H54 (cell line): ENCODE measurements around the gene CFAP77.
A peak's percentile ranks its signal among the peaks of the same experiment; 100 is the strongest.

ENCODE experiments used
- DNase-seq: peaks from one replicate; pipeline ENCODE4 v3.0.0; 2011; ENCODE audit warnings: low spot score, mixed read lengths; ENCODE audit not compliant: insufficient read length
- FAIRE-seq: peaks from 3 replicates; lab custom pipeline; 2011; peaks lifted over from hg19 to GRCh38; lab: Jason Lieb, UNC
- POLR2A ChIP-seq: IDR thresholded peaks from 2 replicates; pipeline ENCODE4 v1.6.1; 2011; ENCODE audit warnings: low read depth, mild to moderate bottlenecking, low read length

CFAP77 gene

DNA sequence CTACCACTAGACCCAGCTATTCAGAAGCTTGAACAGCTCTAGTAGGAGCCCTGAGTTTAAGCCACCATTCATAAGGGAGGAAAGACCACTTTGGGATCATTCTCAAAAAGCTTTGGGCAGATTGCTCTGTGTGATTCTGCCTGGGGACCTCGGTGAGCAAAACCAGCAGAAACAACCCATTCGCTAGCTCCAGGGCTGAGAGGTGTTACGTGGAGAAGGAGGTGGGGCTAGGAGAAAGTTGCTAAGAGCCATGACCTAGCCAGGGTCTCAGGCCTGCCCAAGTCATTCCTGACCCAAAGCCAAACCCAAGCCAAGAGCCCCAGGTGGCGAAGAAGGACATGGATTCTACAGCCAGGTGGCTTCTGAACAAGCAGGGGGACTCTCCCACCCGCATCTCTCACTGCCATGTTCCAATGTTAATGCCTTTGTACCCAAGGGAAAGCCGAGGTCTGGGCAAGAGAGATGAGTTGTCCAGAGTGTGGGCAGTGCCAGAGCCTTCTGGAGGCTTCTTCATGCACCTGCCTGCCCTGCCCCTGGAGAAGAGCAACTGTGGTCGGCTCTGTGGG, 168.4 kb downstream of the CFAP77 start:
- TF ChIP-seq POLR2A = no peak
- DNase-seq (no peak), FAIRE-seq (no peak)

GRCh38 chr9:132579427-132579798, 169.4 kb downstream of the CFAP77 start:
- no peak for TF ChIP-seq POLR2A
- DNase-seq (no peak), FAIRE-seq (no peak)

DNA sequence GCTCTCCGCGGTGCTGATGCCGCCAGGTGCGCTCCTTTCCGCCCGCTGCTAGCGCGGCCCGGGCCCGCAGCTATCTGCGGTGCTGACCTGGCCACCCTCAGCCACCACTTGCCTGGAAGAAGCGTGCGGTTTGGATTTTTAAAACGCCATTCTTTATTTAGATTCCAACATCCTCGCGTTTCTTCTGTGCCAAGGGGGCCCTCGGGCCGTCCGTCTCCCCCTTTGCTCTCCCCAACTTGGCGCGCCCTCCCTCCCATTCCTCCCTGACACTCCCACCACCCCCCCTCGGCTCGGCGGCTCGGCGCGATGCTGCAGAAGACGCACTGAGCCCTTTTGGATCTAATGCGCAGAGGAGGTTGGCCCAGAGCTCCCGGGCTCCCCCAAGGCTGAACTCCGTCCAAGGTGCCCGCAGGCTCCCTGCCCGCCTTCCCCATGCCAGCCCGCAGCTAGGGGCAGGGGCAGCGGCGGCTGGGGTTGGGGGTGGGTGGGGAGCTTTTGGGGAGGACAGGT, 172.3 kb downstream of the CFAP77 start, which contains the start of gene BARHL1:
BARHL1 (plus strand) TSS at position 331 of the 510 bp plus-strand sequence. CDS start 192 bp downstream, outside the sequence.
- no peak for TF ChIP-seq POLR2A
- FAIRE-seq (no peak), DNase-seq (no peak)

DNA sequence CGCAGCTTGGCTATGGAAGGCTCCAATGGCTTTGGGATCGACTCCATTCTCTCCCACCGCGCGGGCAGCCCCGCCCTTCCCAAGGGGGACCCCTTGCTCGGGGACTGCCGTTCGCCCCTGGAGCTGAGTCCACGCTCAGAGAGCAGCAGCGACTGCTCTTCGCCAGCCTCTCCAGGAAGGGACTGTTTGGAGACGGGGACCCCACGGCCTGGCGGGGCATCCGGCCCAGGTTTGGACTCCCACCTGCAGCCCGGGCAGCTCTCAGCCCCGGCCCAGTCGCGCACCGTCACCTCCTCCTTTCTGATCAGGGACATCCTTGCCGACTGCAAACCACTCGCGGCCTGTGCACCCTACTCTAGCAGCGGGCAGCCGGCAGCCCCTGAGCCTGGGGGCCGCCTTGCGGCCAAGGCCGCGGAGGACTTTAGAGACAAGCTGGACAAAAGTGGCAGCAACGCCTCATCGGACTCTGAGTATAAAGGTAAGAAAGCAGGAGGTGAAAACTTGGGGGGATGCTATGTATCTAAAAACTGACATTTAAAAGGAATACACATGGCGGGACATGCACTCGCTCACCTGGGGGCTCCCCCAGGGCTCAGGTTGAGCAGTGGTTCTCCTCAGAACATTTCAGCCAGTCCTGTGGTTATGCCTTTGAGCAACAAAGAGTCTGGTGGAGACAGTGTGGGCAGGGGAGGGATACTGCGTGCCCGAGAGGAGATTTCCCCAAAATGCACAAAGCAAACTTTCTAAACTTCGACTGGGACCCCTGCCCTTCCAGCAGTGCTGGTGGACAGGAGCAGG, 173.0 kb downstream of the CFAP77 start:
- no peak for FAIRE-seq
- no peak for DNase-seq
- TF ChIP-seq POLR2A = no peak

DNA sequence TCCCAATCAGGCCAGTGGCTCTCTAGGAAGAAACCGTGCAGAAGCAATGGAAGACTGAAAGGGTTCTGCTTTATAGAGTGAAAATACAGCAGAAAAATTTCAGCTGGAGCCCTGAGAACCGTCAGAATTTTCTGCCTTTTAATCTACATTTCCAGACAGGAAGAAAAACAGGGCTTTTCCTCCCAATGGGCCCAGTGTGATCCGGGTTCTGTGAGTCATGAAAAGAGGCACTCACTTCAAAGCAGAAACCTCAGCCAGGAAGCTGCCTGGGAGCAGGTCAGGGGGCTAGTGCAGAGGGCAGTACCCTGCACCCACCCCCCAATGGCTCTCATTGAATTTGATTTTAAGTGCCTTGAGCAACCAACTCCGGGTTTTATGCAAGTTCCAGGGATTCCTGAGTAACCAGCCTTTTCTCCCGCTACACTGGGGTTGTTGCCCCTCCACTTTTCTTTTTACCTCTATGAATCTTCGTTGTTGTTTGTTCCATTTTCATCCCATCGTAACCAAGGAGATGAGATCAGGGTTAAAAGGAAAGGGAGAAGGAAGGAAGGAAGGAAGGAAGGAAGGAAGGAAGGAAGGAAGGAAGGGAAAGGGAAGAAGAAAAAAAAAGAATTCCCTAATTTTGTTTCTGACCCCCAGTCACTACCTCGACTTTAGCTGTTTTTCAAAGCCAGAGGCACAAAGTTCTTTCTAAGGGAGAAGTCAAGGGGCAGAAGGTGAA, 173.7 kb downstream of the CFAP77 start:
- FAIRE-seq (no peak), DNase-seq (peak; percentile 72)
- no peak for TF ChIP-seq POLR2A

- peak; percentile 99 for DNase-seq
- peak; percentile 95 for FAIRE-seq
- no peak for TF ChIP-seq POLR2A
Observed at GRCh38 chr9:132584601-132585560, 174.9 kb downstream of the CFAP77 start.

DNA sequence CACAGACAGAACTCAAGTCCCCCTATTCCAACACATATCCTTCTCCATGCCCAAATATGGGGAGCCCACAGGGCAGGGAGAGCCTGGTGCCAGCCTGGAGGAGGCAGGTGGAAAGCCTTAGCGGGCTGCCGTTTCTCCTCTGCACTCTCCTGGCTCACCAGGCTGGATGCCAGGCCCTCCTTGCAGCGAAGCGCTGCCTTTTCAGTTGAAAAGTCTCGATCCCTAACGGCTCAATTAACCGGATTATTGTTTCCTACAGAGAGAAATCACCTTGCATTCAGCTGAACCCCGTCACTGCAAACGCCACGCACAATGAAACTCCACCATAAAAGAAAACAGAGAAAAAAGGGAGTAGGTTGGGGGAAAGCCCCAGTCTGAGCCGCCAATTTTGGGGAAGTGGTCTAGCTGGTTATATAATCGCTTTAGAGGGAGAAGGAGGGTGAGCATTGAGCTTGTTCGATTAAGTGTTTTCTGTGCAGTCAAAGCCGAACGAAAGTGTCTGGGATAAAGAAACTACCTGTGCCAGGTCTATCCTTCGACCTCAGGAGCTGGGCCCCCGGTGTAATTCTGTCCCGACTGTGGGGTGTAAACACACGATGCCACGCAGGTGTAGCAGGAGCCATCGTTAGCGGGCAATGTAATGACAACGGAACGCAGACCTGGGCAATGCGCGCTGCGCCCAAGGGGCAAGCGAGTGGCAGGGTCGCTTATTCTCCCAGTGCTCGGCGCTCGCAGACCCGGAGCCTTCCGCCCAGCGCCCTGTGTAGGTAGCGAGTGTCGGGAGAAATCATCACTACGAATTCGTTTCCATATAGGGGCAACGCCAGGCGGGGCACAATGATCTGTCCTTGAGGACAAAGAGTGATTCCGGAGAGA, 176.2 kb downstream of the CFAP77 start:
- DNase-seq (no peak), FAIRE-seq (no peak)
- no peak for TF ChIP-seq POLR2A

GRCh38 chr9:132586830-132587591, 177.0 kb downstream of the CFAP77 start:
- DNase-seq (no peak), FAIRE-seq (no peak)
- no peak for TF ChIP-seq POLR2A

- FAIRE-seq (no peak), DNase-seq (no peak)
- TF ChIP-seq POLR2A = no peak
Observed at GRCh38 chr9:132587592-132587955, 177.6 kb downstream of the CFAP77 start.

GRCh38 chr9:132588098-132588497, 178.1 kb downstream of the CFAP77 start:
- FAIRE-seq (no peak), DNase-seq (no peak)
- no peak for TF ChIP-seq POLR2A

DNA sequence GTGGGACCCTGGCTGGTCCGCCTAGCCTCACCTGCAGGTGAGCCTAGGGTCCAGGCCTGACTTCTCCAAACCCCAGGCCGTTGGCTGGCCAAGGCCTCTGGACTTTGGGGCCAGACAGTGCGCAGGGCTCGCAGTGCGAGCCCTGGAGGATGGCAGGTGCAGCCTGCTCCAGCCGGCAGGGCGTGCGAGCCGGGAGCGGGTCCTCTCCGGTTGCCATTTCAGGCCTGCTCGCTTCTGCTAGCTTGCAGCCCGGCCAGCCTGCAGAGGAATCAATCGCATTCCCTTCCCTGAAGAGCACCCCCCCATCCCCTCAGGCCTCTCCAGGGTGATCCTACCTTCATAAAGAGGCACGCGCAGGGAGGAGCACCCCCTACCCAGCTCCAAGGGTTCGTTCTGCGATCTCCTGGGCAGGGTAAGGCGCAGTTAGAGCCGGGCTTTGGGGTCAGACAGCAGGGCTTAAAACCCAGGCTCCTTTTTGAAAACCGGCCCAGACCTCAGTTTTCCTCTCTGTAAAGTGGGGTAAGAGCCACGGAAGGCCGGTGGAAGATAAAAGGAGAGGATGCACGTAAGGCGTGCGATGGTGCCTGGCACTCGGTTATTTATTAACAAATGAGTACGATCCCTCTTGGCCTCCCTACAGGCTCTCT, 178.6 kb downstream of the CFAP77 start:
- TF ChIP-seq POLR2A = no peak
- no peak for FAIRE-seq
- no peak for DNase-seq
